Measurements from ENCODE around the gene VWA7.
A peak's percentile ranks its signal among the peaks of the same experiment; 100 is the strongest.

The VWA7 gene

DNA sequence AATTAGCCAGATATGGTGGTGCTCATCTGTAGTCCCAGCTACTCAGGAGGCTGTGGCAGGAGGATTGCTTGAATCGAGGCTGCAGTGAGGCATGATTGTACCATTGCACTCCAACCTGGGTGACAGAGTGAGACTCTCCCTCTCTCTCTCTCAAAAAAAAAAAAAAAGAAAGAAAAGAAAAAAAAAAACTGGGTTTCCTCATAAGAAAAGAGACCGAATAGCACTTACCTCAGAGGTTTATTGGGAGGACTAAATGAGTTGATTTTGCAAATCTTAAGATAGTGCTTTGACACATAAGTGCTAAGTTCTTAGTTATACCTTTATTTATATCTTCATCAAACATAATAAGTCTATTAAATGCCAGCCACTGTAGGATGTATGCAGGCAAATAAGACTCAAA lies 6.3 kb downstream of the VWA7 start:
- Histone ChIP-seq H3K36me3 (ENCODE audit: insufficient read depth, insufficient read length, low read length) (peaks cover under 1% of the 10 kb centered on the region), H3K9me3 (ENCODE audit: insufficient read depth, low read length) (no peaks in the 10 kb centered on the region)

DNA sequence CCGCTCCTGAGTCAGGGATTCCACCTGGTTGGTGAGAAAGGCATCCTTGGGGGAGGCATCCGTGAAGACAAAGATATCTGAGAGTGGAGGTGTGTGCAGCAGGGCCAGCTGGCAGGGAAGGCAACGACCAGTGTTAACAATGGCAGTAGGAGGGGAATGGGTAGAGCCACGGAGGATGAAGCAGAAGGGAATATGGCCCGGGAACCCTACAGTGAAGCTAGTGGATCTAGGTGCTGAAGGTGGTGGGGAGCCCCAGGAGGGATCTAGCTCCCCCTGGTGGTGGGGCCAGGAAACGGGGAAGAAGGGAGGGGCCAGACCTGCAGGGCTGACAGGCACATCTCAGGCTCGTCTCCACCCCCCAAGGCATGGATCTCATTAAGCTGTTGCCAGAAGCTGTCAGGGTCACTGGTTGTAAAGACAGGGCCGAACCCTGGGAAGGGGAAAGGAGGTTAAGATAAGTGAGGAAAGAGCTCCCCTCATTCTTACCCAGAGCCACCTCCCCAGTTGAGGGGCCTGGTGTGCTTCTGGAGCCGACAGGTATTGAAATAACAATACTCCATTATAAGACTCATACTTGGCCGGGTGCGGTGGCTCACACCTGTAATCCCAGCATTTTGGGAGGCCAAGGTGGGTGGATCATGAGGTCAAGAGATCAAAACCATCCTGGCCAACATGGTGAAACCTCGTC lies 7.3 kb downstream of the VWA7 start:
- TF ChIP-seq ZNF274 (IDR thresholded peaks at IDR 0.05; ENCODE audit: low read depth, low read length): no peak
- TF ChIP-seq SUZ12 (IDR thresholded peaks at IDR 0.05; ENCODE audit: extremely low read depth, insufficient read depth, insufficient read length): no peak
- no peak for TF ChIP-seq YY1 (IDR thresholded peaks at IDR 0.05; ENCODE audit: insufficient read depth, insufficient read length)
- peak; percentile 32 for DNase-seq (ENCODE audit: low read depth, low spot score)
- Histone ChIP-seq H3K36me3 (ENCODE audit: insufficient read depth, insufficient read length, low read length) (peaks cover 7% of the 10 kb centered on the region), H3K4me3 (ENCODE audit: insufficient read length, low read depth) (no peak overlapping the region), H3K9ac (ENCODE audit: insufficient read length, low read depth) (no peak overlapping the region), H3K27me3 (ENCODE audit: insufficient read depth, insufficient read length) (no peaks in the 10 kb centered on the region), H3K9me3 (ENCODE audit: insufficient read depth, low read length) (no peaks in the 10 kb centered on the region), H3K4me1 (ENCODE audit: insufficient read depth, insufficient read length) (no peaks in the 10 kb centered on the region)

More for the DNA sequence above, 6.3 kb downstream of the VWA7 start:
- no peak overlapping the region for H3K9ac ChIP-seq (ENCODE audit: insufficient read length, low read depth)
- H3K27me3 ChIP-seq (ENCODE audit: insufficient read depth, insufficient read length): no peaks in the 10 kb centered on the region
- H3K4me1 ChIP-seq (ENCODE audit: insufficient read depth, insufficient read length): no peaks in the 10 kb centered on the region
- H3K4me3 ChIP-seq (ENCODE audit: insufficient read length, low read depth): no peak overlapping the region
- no peak for DNase-seq (ENCODE audit: low read depth, low spot score)
- TF ChIP-seq YY1 (IDR thresholded peaks at IDR 0.05; ENCODE audit: insufficient read depth, insufficient read length): no peak
- TF ChIP-seq ZNF274 (IDR thresholded peaks at IDR 0.05; ENCODE audit: low read depth, low read length): no peak
- TF ChIP-seq SUZ12 (IDR thresholded peaks at IDR 0.05; ENCODE audit: extremely low read depth, insufficient read depth, insufficient read length): no peak

DNA sequence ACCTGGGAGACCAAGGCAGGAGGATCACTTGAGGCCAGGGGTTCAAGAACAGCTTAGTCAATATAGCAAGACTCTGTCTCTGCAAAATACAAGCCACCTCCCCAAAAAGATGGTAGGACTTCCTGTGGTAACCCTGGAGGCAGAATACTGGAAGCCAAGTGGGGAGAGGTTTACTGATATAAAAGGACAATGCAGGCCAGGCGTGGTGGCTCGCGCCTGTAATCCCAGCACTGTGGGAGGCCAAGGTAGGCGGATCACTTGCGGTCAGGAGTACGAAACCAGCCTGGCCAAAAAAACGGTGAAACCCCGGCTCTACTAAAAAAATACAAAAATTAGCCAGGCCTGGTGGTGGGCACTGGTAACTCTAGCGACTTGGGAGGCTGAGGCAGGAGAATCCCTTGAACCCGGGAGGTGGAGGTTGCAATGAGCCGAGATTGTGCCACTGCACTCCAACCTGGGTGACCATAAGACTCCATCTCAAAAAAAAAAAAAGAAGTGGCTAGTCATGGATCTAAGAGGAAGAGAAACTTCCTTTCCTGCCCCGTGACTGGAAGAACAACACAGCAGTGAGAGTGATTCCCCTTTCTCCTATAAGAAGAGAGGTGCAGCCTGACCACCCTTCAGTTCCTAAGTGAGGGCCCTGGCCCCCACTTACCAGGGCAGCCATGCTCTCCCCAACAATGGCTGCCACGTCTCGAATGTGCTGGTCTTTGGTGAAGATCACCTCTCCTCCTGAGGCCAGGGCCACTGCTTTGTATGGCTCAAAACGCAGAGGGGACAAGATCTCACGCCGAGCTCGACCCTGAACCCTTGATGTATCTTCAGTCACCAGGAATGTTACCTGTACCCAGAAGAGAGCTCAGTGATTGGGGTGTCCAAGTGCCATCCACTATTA lies 8.5 kb downstream of the VWA7 start:
- no peak overlapping the region for H3K4me3 ChIP-seq (ENCODE audit: insufficient read length, low read depth)
- H3K9me3 ChIP-seq (ENCODE audit: insufficient read depth, low read length): no peaks in the 10 kb centered on the region
- no peaks in the 10 kb centered on the region for H3K4me1 ChIP-seq (ENCODE audit: insufficient read depth, insufficient read length)
- DNase-seq (ENCODE audit: low read depth, low spot score): no peak
- TF ChIP-seq YY1 (IDR thresholded peaks at IDR 0.05; ENCODE audit: insufficient read depth, insufficient read length): no peak
- no peak for TF ChIP-seq ZNF274 (IDR thresholded peaks at IDR 0.05; ENCODE audit: low read depth, low read length)
- TF ChIP-seq SUZ12 (IDR thresholded peaks at IDR 0.05; ENCODE audit: extremely low read depth, insufficient read depth, insufficient read length): no peak
- no peak overlapping the region for H3K9ac ChIP-seq (ENCODE audit: insufficient read length, low read depth)
- no peaks in the 10 kb centered on the region for H3K27me3 ChIP-seq (ENCODE audit: insufficient read depth, insufficient read length)
- peaks cover 16% of the 10 kb centered on the region for H3K36me3 ChIP-seq (ENCODE audit: insufficient read depth, insufficient read length, low read length)

DNA sequence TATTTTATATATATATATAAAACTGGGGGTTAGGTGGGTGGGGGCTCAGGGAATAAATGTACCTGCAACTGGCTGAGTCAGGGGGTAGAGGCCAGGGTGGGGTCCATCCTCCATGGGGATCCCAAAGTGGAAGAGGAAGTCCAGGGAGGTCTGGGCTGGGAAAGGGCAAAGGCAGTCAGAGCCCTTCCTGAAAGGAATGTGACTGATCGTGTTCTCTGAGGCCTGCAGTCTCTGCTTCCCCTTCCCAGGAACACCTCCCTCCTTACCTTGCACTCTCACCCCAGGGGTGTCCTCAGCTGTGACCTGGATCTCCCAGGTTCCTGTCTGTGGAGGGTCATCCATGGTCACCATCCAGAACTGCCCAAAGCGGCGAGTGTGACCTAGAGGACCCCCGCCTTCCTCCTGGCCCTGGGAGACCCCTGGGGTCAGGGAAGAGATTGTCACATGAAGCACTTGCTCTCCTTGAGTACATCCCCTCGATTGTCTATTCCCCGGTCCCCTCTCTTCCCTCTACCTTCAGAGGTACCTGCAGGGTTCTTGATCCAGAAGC lies 10.0 kb downstream of the VWA7 start:
- Histone ChIP-seq H3K36me3 (ENCODE audit: insufficient read depth, insufficient read length, low read length) (peaks cover 18% of the 10 kb centered on the region), H3K4me1 (ENCODE audit: insufficient read depth, insufficient read length) (peaks cover 6% of the 10 kb centered on the region), H3K9ac (ENCODE audit: insufficient read length, low read depth) (no peak overlapping the region), H3K4me3 (ENCODE audit: insufficient read length, low read depth) (no peak overlapping the region), H3K27me3 (ENCODE audit: insufficient read depth, insufficient read length) (no peaks in the 10 kb centered on the region), H3K9me3 (ENCODE audit: insufficient read depth, low read length) (no peaks in the 10 kb centered on the region)
- TF ChIP-seq YY1 (IDR thresholded peaks at IDR 0.05; ENCODE audit: insufficient read depth, insufficient read length): no peak
- no peak for DNase-seq (ENCODE audit: low read depth, low spot score)

DNA sequence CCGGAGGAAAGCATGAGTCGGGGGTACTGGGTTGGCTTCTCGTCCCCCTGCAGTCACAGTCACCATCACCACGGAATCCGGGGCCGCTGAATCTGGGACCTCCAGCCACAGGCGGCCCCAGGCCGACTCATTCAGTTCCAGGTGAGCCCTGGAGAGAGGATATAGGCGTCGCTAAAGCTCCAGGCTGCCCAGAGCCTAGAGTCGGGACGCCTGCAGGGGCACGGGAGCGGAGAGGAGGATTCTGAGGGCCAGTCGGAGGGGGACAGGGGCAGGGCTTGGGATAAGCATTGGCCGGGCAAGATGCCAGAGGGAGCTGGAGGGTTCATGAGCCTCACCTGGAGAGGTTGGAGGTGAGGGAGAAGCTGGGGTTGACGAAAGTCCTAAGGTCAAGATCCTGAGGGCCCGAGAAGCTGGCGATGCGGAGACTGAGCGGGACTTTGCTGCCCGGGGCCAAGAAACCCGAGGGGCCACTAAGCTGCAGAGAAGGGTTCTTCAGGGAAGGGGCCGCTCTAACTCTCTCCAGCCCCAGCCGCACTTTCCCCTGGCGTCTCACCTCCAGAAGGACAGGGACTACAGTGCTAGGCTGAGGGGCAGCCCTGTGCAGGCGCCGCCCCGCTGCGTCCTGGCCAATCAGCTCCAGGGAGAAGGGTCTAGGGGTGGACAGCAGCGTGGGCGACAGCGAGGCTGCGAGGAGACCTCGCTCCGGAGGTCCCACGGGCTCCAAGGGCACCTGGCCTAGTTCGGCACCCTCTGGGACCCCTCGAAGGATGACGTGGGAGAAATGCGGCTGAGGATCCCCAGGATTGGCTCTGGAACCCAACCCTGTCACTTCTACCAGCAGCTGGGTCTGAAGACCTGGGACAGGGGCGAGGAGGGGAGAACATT lies 11.0 kb downstream of the VWA7 start:
- H3K36me3 ChIP-seq (ENCODE audit: insufficient read depth, insufficient read length, low read length): peaks cover 28% of the 10 kb centered on the region
- H3K4me1 ChIP-seq (ENCODE audit: insufficient read depth, insufficient read length): peaks cover 6% of the 10 kb centered on the region
- H3K9ac ChIP-seq (ENCODE audit: insufficient read length, low read depth): no peak overlapping the region
- DNase-seq (ENCODE audit: low read depth, low spot score): no peak
- TF ChIP-seq YY1 (IDR thresholded peaks at IDR 0.05; ENCODE audit: insufficient read depth, insufficient read length) (no peak), SUZ12 (IDR thresholded peaks at IDR 0.05; ENCODE audit: extremely low read depth, insufficient read depth, insufficient read length) (no peak), ZNF274 (IDR thresholded peaks at IDR 0.05; ENCODE audit: low read depth, low read length) (no peak)
- no peak overlapping the region for H3K4me3 ChIP-seq (ENCODE audit: insufficient read length, low read depth)
- no peaks in the 10 kb centered on the region for H3K9me3 ChIP-seq (ENCODE audit: insufficient read depth, low read length)
- no peaks in the 10 kb centered on the region for H3K27me3 ChIP-seq (ENCODE audit: insufficient read depth, insufficient read length)

DNA sequence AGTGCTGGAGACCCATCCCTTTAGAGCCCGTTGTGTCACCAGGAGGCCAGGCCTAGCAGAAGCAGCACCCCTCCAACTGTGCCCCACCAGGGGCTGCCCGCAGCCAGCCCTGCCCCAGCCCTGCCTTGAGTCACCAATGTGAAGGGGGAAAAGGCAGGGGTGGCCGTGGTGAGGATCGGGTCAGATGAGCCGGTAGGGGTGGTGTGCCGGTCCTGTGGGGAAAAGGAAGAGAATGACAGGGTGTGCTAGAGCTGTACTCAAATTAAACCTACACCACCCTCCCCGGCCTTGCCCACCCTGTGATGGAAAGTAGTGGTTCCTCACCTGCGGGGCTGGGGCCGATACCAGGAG lies 11.6 kb downstream of the VWA7 start:
- TF ChIP-seq YY1 (IDR thresholded peaks at IDR 0.05; ENCODE audit: insufficient read depth, insufficient read length) (no peak), SUZ12 (IDR thresholded peaks at IDR 0.05; ENCODE audit: extremely low read depth, insufficient read depth, insufficient read length) (no peak), ZNF274 (IDR thresholded peaks at IDR 0.05; ENCODE audit: low read depth, low read length) (no peak)
- Histone ChIP-seq H3K36me3 (ENCODE audit: insufficient read depth, insufficient read length, low read length) (peaks cover 34% of the 10 kb centered on the region), H3K9ac (ENCODE audit: insufficient read length, low read depth) (no peak overlapping the region), H3K4me1 (ENCODE audit: insufficient read depth, insufficient read length) (peaks cover 6% of the 10 kb centered on the region), H3K4me3 (ENCODE audit: insufficient read length, low read depth) (no peak overlapping the region), H3K27me3 (ENCODE audit: insufficient read depth, insufficient read length) (no peaks in the 10 kb centered on the region), H3K9me3 (ENCODE audit: insufficient read depth, low read length) (no peaks in the 10 kb centered on the region)
- DNase-seq (ENCODE audit: low read depth, low spot score): no peak
